ENCODE measurements around the gene MTLN. TPM values are rescaled to one million over a fixed set of nuclear protein-coding genes. Genes with fewer than 3 reads are reported as not detected.
"Not testable (repeated sequence)": the region's sequence is repeated elsewhere in the genome, so short reads cannot be mapped to it uniquely, and the experiment has no call there.

Gene MTLN
- total and polyA plus RNA-seq, 2 donors (not counting 1 experiment from before 2014, with no cell fraction given) = 12.3 to 51.9 TPM

DNA sequence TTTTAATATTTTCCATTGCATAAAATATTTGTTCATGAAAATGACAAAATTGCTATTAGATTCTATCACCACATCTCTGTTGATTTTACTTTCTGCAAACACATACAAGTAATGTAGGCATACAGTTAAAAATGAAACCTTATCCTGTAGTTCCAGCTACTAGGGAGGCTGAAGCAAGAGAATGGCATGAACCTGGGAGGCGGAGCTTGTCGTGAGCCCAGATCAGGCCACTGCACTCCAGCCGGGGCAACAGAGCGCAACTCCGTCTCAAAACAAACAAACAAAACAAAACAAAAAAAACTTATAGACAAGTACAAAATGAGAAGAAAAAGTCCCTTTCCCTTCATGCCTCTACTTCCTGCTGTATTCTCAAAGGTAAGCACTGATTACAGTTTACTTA, 22.2 kb upstream of the MTLN start:
- DNase-seq (ENCODE audit: low read depth in 2 of 2); H3K9ac ChIP-seq (ENCODE audit: insufficient read depth, low read length); H3K27me3 ChIP-seq (ENCODE audit: control insufficient read depth, insufficient read depth, low read length); H4K20me1 ChIP-seq (ENCODE audit: control insufficient read depth, extremely low read depth, insufficient read depth, low read length); H3K4me2 ChIP-seq (ENCODE audit: extremely low read depth, insufficient read depth, low read length); H3K79me2 ChIP-seq (ENCODE audit: control insufficient read depth, insufficient read depth, low read length); H2AFZ ChIP-seq (ENCODE audit: low read length); H3K36me3 ChIP-seq (ENCODE audit: control insufficient read depth, insufficient read depth, low read length); H3K27ac ChIP-seq (ENCODE audit: insufficient read depth, low read length); H3K4me1 ChIP-seq (ENCODE audit: control insufficient read depth, extremely low read depth, insufficient read depth, low read length); H3K4me3 ChIP-seq (replicated peaks in 1 of 4; ENCODE audit: control extremely low read depth in 1 of 4, insufficient read depth in 1 of 4, low read depth in 3 of 4, low read length in 4 of 4); H3K9me3 ChIP-seq (ENCODE audit: control insufficient read depth, insufficient read depth, low read depth, low read length): not testable (repeated sequence)

- H3K4me2 ChIP-seq (ENCODE audit: extremely low read depth, insufficient read depth, low read length); H3K27me3 ChIP-seq (ENCODE audit: control insufficient read depth, insufficient read depth, low read length); H3K27ac ChIP-seq (ENCODE audit: insufficient read depth, low read length); H2AFZ ChIP-seq (ENCODE audit: low read length); H3K4me1 ChIP-seq (ENCODE audit: control insufficient read depth, extremely low read depth, insufficient read depth, low read length); H3K36me3 ChIP-seq (ENCODE audit: control insufficient read depth, insufficient read depth, low read length); H3K79me2 ChIP-seq (ENCODE audit: control insufficient read depth, insufficient read depth, low read length); H4K20me1 ChIP-seq (ENCODE audit: control insufficient read depth, extremely low read depth, insufficient read depth, low read length); H3K4me3 ChIP-seq (replicated peaks in 1 of 4; ENCODE audit: control extremely low read depth in 1 of 4, insufficient read depth in 1 of 4, low read depth in 3 of 4, low read length in 4 of 4); DNase-seq (ENCODE audit: low read depth in 2 of 2); H3K9ac ChIP-seq (ENCODE audit: insufficient read depth, low read length); H3K9me3 ChIP-seq (ENCODE audit: control insufficient read depth, insufficient read depth, low read depth, low read length): not testable (repeated sequence)
Observed at GRCh38 chr2:110229886-110230285, 17.5 kb upstream of the MTLN start.

GRCh38 chr2:110222626-110223025, 10.3 kb upstream of the MTLN start:
- not testable (repeated sequence) for H3K4me3 ChIP-seq (replicated peaks in 1 of 4; ENCODE audit: control extremely low read depth in 1 of 4, insufficient read depth in 1 of 4, low read depth in 3 of 4, low read length in 4 of 4); H3K9me3 ChIP-seq (ENCODE audit: control insufficient read depth, insufficient read depth, low read depth, low read length); H3K9ac ChIP-seq (ENCODE audit: insufficient read depth, low read length); DNase-seq (ENCODE audit: low read depth in 2 of 2); H3K4me1 ChIP-seq (ENCODE audit: control insufficient read depth, extremely low read depth, insufficient read depth, low read length); H3K4me2 ChIP-seq (ENCODE audit: extremely low read depth, insufficient read depth, low read length); H3K27ac ChIP-seq (ENCODE audit: insufficient read depth, low read length); H4K20me1 ChIP-seq (ENCODE audit: control insufficient read depth, extremely low read depth, insufficient read depth, low read length); H3K79me2 ChIP-seq (ENCODE audit: control insufficient read depth, insufficient read depth, low read length); H3K36me3 ChIP-seq (ENCODE audit: control insufficient read depth, insufficient read depth, low read length); H2AFZ ChIP-seq (ENCODE audit: low read length)
- H3K27me3 ChIP-seq (ENCODE audit: control insufficient read depth, insufficient read depth, low read length) = peaks cover 14% of the 10 kb centered on the region

- DNase-seq (ENCODE audit: low read depth in 2 of 2) = no peak
- Histone ChIP-seq H3K27ac (ENCODE audit: insufficient read depth, low read length) (no peak overlapping the region), H3K4me3 (replicated peaks in 1 of 4; ENCODE audit: control extremely low read depth in 1 of 4, insufficient read depth in 1 of 4, low read depth in 3 of 4, low read length in 4 of 4) (no peak overlapping the region), H3K4me2 (ENCODE audit: extremely low read depth, insufficient read depth, low read length) (no peak overlapping the region), H2AFZ (ENCODE audit: low read length) (no peak overlapping the region), H3K79me2 (ENCODE audit: control insufficient read depth, insufficient read depth, low read length) (no peaks in the 10 kb centered on the region), H3K9me3 (ENCODE audit: control insufficient read depth, insufficient read depth, low read depth, low read length) (no peaks in the 10 kb centered on the region), H3K36me3 (ENCODE audit: control insufficient read depth, insufficient read depth, low read length) (no peaks in the 10 kb centered on the region), H3K27me3 (ENCODE audit: control insufficient read depth, insufficient read depth, low read length) (peaks cover 20% of the 10 kb centered on the region), H4K20me1 (ENCODE audit: control insufficient read depth, extremely low read depth, insufficient read depth, low read length) (no peaks in the 10 kb centered on the region), H3K4me1 (ENCODE audit: control insufficient read depth, extremely low read depth, insufficient read depth, low read length) (no peaks in the 10 kb centered on the region), H3K9ac (ENCODE audit: insufficient read depth, low read length) (no peak overlapping the region)
- TF ChIP-seq, protein P1, sequence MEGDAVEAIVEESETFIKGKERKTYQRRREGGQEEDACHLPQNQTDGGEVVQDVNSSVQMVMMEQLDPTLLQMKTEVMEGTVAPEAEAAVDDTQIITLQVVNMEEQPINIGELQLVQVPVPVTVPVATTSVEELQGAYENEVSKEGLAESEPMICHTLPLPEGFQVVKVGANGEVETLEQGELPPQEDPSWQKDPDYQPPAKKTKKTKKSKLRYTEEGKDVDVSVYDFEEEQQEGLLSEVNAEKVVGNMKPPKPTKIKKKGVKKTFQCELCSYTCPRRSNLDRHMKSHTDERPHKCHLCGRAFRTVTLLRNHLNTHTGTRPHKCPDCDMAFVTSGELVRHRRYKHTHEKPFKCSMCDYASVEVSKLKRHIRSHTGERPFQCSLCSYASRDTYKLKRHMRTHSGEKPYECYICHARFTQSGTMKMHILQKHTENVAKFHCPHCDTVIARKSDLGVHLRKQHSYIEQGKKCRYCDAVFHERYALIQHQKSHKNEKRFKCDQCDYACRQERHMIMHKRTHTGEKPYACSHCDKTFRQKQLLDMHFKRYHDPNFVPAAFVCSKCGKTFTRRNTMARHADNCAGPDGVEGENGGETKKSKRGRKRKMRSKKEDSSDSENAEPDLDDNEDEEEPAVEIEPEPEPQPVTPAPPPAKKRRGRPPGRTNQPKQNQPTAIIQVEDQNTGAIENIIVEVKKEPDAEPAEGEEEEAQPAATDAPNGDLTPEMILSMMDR (conservative IDR thresholded peaks at IDR 0.05 in 1 of 2, IDR thresholded peaks at IDR 0.05 in 1 of 2; ENCODE audit: low read depth in 1 of 2, low read length in 2 of 2) = no peak
Observed at GRCh38 chr2:110221938-110222337, 9.6 kb upstream of the MTLN start.

All from fibroblast of lung (primary cell).